ENCODE measurements around the gene DAPK2.
"Not testable (repeated sequence)": the region's sequence is repeated elsewhere in the genome, so short reads cannot be mapped to it uniquely, and the experiment has no call there.

Gene DAPK2

DNA sequence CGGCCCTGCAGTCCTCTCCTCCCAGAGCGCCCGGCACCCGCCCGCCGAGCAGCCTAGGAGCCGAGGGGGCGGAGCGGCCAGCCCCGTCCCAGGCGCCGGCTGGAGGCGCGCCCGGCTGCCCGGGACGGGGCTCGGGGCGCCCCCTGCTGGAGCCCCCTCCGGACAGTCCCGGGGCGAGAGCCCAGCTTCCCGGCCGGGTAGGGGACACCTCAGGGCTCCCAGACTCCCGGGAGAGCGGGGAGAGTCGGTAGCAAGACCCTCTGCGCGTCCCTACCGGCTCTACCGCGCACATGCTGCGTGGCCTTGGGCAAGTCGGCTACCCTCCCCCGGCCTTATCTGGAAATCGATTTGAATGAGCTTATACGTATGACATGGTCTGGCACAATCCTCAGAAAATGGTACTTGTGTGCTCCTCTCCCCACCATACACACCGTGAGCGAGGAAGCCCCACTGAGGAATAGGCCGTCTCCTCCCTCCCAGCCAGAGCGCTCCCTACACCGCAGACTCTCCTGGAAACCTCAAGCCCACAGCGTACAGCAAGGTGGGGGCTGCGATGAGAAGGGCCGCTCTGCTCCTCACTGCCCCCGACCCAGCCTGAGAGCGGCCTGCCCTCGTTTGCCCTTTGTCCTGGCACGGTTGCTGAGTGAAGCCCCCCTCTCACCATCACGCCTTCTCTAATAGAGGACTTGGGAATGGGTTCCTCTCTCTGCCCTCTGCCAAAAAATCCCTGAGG, at the start of gene DAPK2:
TSS of gene DAPK2 (minus strand) at position 65 of the 733 bp plus-strand sequence. CDS start 6,224 bp downstream, outside the sequence.
- no peak for DNase-seq

DNA sequence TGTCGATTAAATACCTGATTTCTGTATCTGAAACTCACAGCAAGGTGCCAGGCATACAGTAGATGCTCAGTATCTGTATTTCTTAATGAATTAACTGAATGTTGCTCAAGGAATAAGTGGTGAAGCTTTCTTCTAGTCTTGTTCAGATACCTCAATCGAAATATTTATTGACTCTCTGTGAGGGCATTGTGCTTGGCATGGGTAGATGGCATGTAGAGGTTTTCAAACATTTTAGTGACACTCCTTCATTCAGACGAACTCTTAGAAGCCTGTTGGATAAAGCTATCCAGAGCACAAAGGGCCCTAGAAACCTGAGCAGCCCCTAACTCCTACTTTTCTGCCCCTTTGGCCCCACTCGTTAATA, 49.1 kb upstream of the DAPK2 start:
- DNase-seq = no peak

DNA sequence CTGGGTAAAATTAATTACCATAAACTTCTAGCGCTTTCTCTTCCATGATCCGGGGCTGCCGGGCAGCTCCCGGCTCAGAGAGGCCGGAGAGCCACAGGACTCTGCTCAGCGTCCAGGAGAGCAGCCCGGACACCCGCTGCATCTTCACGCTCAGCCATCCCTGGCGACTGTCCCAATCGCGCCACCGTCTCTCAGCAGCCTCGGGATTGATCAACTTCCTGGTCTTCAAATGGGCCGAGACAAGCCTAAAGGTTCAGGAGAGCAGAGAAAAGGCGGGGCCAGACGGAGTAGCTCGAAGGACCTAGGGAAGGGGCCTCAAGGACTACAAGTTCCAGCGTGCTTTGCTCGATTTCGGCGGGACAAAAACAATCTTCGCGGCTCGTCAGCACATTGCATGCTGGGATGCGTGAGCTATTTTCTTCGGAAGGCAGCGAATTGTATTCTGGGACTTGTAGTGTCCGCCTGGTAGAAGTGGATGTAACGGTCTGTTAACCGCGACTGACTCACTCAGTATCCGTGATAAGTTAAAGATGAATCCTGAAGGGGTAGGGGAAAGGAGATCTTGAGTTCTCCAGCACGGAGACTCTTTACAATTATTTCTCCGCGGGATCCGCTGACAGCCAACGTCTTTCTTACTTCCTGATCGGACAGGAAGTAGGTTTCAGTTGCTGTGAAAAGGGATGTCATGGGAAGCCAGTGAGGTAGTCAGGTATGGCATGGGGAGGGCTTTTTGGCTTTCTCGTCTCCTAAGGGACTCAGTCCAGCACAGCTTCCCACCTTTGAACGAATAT, 47.5 kb upstream of the DAPK2 start, which contains the start of gene CIAO2A:
TSS of gene CIAO2A (minus strand) at position 212 of the 791 bp plus-strand sequence. CDS start at position 142, 70 bp downstream.
- DNase-seq = peak; percentile 96

GRCh38 chr15:64092864-64093626, 46.8 kb upstream of the DAPK2 start:
- no peak for DNase-seq

DNA sequence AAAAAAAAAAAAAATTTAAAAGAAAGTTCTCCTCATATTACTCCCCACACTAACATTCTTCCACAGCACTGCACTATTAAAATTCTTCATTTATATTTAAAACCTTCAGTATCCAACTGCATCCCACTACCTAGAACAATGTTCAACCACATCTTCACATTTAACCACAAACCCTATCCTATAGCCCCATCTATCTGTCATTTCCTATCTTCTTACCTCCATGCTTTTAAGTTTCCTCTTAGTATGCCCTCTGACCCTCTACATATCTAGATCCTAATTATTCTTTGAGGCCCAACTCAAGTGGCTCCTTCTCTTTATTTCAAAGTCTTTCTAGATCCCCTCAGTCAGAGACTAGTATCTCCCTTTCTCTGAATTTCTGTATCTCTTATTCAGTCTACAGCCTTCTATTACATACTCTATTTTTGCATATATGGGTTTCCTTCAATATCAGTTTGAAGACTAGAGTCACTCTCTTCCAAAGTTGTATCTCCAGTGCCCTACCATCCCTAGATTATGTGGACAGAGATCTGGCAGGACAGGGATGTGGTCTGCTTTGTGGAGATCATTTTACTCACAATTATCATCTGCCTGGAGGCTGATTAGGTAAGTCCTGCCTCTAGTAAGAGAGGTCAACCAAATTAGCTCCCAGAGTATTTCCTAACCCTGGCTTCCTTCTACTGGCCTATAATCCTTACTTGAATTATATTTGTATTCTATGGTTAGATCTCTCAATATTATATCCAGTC, 46.0 kb upstream of the DAPK2 start:
- no peak for DNase-seq

- no peak for DNase-seq
These were observed 44.2 kb upstream of the DAPK2 start for GRCh38 chr15:64090527-64090926.

DNA sequence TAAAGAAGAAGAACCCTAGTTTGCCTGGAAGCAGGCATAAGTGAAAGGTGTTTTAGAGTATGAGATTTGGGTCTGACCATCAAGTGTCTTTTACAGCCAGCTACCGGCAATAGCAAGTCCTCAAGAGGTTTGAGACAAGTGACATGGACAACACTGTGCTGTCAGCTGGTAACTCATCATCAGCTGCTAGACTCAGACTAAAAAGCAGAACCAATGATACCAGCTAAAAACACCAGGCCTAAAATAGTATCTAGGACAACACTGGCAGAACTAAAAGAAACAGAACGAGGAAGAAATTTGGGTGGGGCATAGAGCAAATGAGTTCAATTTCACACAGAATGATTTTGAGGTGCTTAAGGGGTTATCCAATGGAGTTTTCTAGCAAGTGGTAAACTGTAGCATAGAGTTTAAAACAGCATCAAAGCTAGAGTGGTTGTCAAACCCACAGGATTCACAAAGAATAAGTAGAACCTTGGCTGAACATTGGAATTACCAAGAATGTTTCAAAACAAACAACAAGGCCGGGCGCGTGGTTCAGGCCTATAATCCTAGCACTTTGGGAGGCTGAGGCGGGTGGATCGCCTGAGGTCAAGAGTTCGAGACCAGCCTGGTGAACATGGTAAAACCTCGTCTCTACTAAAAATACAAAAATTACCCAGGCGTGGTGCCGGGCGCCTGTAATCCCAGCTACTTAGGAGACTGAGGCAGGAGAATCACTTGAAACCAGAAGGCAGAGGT, 43.4 kb upstream of the DAPK2 start:
- no peak for DNase-seq

GRCh38 chr15:64082757-64083156, 36.5 kb upstream of the DAPK2 start:
- DNase-seq = no peak

GRCh38 chr15:64073496-64073895, 27.2 kb upstream of the DAPK2 start:
- DNase-seq = not testable (repeated sequence)

GRCh38 chr15:64072812-64073211, 26.5 kb upstream of the DAPK2 start:
- DNase-seq = no peak

DNA sequence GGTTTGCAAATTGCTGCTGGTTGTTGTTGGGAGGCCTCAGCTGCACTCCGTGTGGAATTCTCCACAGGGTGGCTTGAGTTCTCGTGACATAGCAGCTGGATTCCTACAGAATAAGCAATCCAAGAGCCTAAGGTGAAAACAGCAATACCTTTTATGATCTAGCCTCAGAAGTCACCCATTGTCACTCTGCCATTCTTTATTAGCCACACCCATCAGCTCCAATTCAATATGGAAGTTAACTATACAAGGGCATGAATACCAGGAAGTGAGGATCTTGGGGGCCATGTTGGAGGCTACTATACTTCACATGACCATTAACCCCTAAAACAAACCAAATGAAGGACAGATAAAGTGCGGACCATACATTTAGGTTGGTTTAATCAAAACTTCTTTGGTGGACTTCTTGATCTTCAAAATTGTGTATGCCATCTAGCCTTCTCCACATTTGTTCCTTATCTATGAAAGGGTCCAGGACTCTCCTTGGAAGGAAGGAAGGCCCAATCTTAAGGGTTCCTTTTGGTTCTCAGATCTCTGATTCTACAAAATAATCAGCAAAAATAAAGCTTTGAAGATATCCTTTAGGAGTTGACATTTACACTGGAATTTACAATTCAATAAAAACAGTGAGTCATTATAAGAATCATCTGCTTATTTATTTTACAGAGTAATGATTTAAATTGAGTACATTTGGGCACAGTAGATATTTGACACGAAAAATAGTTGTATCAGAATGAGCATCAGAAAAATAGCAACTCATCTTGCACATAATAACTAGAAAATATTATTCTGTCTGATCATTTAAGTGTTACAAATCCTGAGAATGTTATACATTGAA, 25.9 kb upstream of the DAPK2 start:
- DNase-seq = no peak

GRCh38 chr15:64070965-64071851, 24.9 kb upstream of the DAPK2 start:
- DNase-seq = peak; percentile 31

GRCh38 chr15:64070106-64070505, 23.8 kb upstream of the DAPK2 start:
- no peak for DNase-seq

- no peak for DNase-seq
These were observed 21.8 kb upstream of the DAPK2 start for GRCh38 chr15:64068133-64068532.

DNA sequence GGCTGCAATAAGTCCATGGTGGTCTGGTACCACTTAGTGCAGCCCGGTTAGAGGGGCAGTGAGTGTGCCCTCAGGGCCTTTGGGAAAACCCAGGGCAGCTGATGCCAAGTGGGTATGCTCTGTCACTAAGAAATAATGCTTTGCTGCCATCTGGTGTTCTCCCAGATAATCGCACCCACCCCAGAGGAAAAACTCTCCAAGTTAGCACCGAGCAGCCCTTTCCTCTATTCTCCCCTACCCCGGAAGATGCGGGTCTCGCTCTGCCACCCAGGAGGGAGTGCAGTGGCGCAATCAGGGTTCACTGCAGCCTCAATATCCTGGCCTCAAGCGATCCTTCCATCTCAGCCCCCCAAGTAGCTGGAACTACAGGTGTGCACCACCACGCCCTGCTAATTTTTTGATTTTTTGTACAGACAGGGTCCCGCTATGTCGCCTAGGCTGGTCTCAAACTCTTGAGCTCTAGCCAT, 21.3 kb upstream of the DAPK2 start:
- no peak for DNase-seq

GRCh38 chr15:64066451-64066850, 20.2 kb upstream of the DAPK2 start:
- DNase-seq = no peak

GRCh38 chr15:64060716-64061115, 14.4 kb upstream of the DAPK2 start:
- no peak for DNase-seq

GRCh38 chr15:64059104-64059503, 12.8 kb upstream of the DAPK2 start:
- DNase-seq = not testable (repeated sequence)

GRCh38 chr15:64058279-64058678, 12.0 kb upstream of the DAPK2 start:
- no peak for DNase-seq

GRCh38 chr15:64053674-64054073, 7.4 kb upstream of the DAPK2 start:
- not testable (repeated sequence) for DNase-seq
